SK-N-MC (cell line): ENCODE measurements around the gene TEP1.

ENCODE experiments used
- DNase-seq: peaks from one replicate; pipeline ENCODE4 v3.0.0-alpha.2; 2011; ENCODE audit warnings: low read depth, low spot score
- H3K27ac ChIP-seq: fragments of 200-600 bp; sonication (generic); 2 replicates; pipeline ENCODE4 v1.5.1; 2016; ENCODE audit warnings: mixed run types
- H3K36me3 ChIP-seq: fragments of 200-600 bp; sonication (generic); 2 replicates; pipeline ENCODE4 v1.6.1; 2017; ENCODE audit warnings: antibody characterized with exemption, low read length, mixed read lengths; ENCODE audit not compliant: insufficient read depth
- H3K4me3 ChIP-seq: fragments of 200-600 bp; sonication (generic); 2 replicates; pipeline ENCODE4 v1.5.1; 2016
- H3K9ac ChIP-seq: fragments of 200-600 bp; sonication (generic); 2 replicates; pipeline ENCODE4 v1.8.0; 2017; ENCODE audit warnings: mixed run types, mixed read lengths; ENCODE audit not compliant: insufficient read length
- H3K9me3 ChIP-seq: fragments of 200-600 bp; sonication (generic); 2 replicates; pipeline ENCODE4 v1.6.1; 2017; ENCODE audit warnings: low read depth, mild to moderate bottlenecking, antibody characterized with exemption, low read length, moderate library complexity, mixed read lengths
- EZH2 ChIP-seq: fragments of 200-600 bp; sonication (generic); IDR thresholded peaks from one replicate; pipeline ENCODE4 v1.6.1; 2017; ENCODE audit warnings: antibody characterized with exemption
- FOXP2 ChIP-seq: optimal IDR thresholded peaks from 2 replicates; pipeline ENCODE3; 2011; ENCODE audit warnings: mild to moderate bottlenecking, moderate library complexity; ENCODE audit not compliant: insufficient read depth; ENCODE audit errors: extremely low read length, control extremely low read depth
- POLR2AphosphoS5 ChIP-seq: IDR thresholded peaks from 2 replicates; pipeline ENCODE4 v1.6.1; 2012; ENCODE audit warnings: mild to moderate bottlenecking, low read depth, low read length, borderline replicate concordance

The TEP1 gene

GRCh38 chr14:20412411-20412810 is 890 bp downstream of the TEP1 start:
- Histone ChIP-seq H3K4me3 (peak overlapping the region; percentile 87), H3K9ac (peak overlapping the region; percentile 79), H3K9me3 (no peaks in the 10 kb centered on the region), H3K27ac (no peak overlapping the region), H3K36me3 (peaks cover 3% of the 10 kb centered on the region; the same call in 1 of the 2 replicates)
- DNase-seq = no peak
- TF ChIP-seq POLR2AphosphoS5 (no peak), EZH2 (no peak), FOXP2 (no peak)

- no peak for DNase-seq
- Histone ChIP-seq H3K36me3 (peaks cover 3% of the 10 kb centered on the region; the same call in 1 of the 2 replicates), H3K27ac (no peak overlapping the region), H3K4me3 (no peak overlapping the region), H3K9me3 (no peaks in the 10 kb centered on the region), H3K9ac (peak overlapping the region; percentile 15)
- TF ChIP-seq EZH2 = no peak
- no peak for TF ChIP-seq POLR2AphosphoS5
- TF ChIP-seq FOXP2 = no peak
Observed at GRCh38 chr14:20409226-20409625, 4.1 kb downstream of the TEP1 start.

GRCh38 chr14:20403521-20403920 is 9.8 kb downstream of the TEP1 start:
- no peaks in the 10 kb centered on the region for H3K9me3 ChIP-seq
- DNase-seq = no peak
- H3K4me3 ChIP-seq = no peak overlapping the region
- no peak overlapping the region for H3K27ac ChIP-seq
- H3K36me3 ChIP-seq = peaks cover 5% of the 10 kb centered on the region; the same call in 1 of the 2 replicates
- TF ChIP-seq FOXP2 = no peak
- TF ChIP-seq POLR2AphosphoS5 = no peak
- TF ChIP-seq EZH2 = no peak
- H3K9ac ChIP-seq = no peak overlapping the region

GRCh38 chr14:20400965-20401593 is 12.2 kb downstream of the TEP1 start:
- Histone ChIP-seq H3K4me3 (no peak overlapping the region), H3K9ac (no peak overlapping the region), H3K9me3 (no peaks in the 10 kb centered on the region), H3K27ac (no peak overlapping the region), H3K36me3 (0 out of 2 replicates have a peak, but pooled peaks cover 2% of the 10 kb centered on the region)
- no peak for DNase-seq
- TF ChIP-seq POLR2AphosphoS5 = no peak
- TF ChIP-seq EZH2 = no peak
- no peak for TF ChIP-seq FOXP2

- TF ChIP-seq FOXP2 (no peak), POLR2AphosphoS5 (no peak), EZH2 (no peak)
- H3K36me3 ChIP-seq = 0 out of 2 replicates have a peak, but pooled peaks cover 2% of the 10 kb centered on the region
- DNase-seq = no peak
- no peak overlapping the region for H3K9ac ChIP-seq
- no peak overlapping the region for H3K27ac ChIP-seq
- H3K4me3 ChIP-seq = no peak overlapping the region
- H3K9me3 ChIP-seq = no peaks in the 10 kb centered on the region
Observed at GRCh38 chr14:20400589-20400964, 12.7 kb downstream of the TEP1 start.

GRCh38 chr14:20397511-20397910 is 15.8 kb downstream of the TEP1 start:
- no peak for TF ChIP-seq FOXP2
- TF ChIP-seq POLR2AphosphoS5 = no peak
- no peak for TF ChIP-seq EZH2
- H3K9ac ChIP-seq = no peak overlapping the region
- DNase-seq = no peak
- H3K36me3 ChIP-seq = 0 out of 2 replicates have a peak, but pooled peaks cover 2% of the 10 kb centered on the region
- H3K9me3 ChIP-seq = no peaks in the 10 kb centered on the region
- H3K4me3 ChIP-seq = no peak overlapping the region
- no peak overlapping the region for H3K27ac ChIP-seq

GRCh38 chr14:20391505-20391904 is 21.8 kb downstream of the TEP1 start:
- no peaks in the 10 kb centered on the region for H3K9me3 ChIP-seq
- no peak overlapping the region for H3K4me3 ChIP-seq
- H3K36me3 ChIP-seq = no peaks in the 10 kb centered on the region; the same call in 1 of the 2 replicates
- no peak overlapping the region for H3K9ac ChIP-seq
- no peak overlapping the region for H3K27ac ChIP-seq
- no peak for TF ChIP-seq POLR2AphosphoS5
- TF ChIP-seq EZH2 = no peak
- TF ChIP-seq FOXP2 = no peak
- no peak for DNase-seq

DNA sequence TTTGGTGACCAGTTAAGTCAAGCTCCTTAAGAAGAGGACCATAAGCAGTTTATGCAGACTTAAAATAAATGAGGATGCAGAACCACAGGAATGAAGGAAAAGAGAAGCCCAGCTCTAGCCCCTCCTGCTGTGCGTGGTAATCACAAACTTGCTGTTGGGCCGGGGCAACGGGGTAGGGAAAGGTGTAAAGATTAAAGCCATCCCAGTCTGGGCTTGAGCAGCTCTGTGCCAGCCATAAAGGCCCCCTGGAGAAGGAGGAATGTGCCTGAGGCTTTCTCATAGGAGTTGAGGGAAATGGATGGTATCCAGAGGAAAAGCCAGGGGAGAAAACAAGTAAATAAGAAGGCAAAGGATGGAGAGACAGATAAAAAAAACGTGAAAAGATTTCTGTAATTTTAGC is 25.1 kb downstream of the TEP1 start:
- DNase-seq = no peak
- no peak overlapping the region for H3K4me3 ChIP-seq
- H3K9me3 ChIP-seq = no peaks in the 10 kb centered on the region
- H3K36me3 ChIP-seq = no peaks in the 10 kb centered on the region; the same call in 1 of the 2 replicates
- H3K27ac ChIP-seq = peak overlapping the region; percentile 50; the same call in 1 of the 2 replicates
- H3K9ac ChIP-seq = no peak overlapping the region
- TF ChIP-seq FOXP2 = no peak

- no peak overlapping the region for H3K4me3 ChIP-seq
- TF ChIP-seq FOXP2 (no peak), POLR2AphosphoS5 (no peak), EZH2 (no peak)
- no peak overlapping the region for H3K27ac ChIP-seq
- no peaks in the 10 kb centered on the region; the same call in 1 of the 2 replicates for H3K36me3 ChIP-seq
- no peak overlapping the region for H3K9ac ChIP-seq
- no peaks in the 10 kb centered on the region for H3K9me3 ChIP-seq
- DNase-seq = no peak
Observed at GRCh38 chr14:20387576-20387975, 25.7 kb downstream of the TEP1 start.
